ENCODE results near the gene MYL9.
A peak's percentile ranks its signal among the peaks of the same experiment; 100 is the strongest.
"Not testable (repeated sequence)": the region's sequence is repeated elsewhere in the genome, so short reads cannot be mapped to it uniquely, and the experiment has no call there.

The MYL9 gene

GRCh38 chr20:36549942-36550789 is 8.8 kb downstream of the MYL9 start:
- DNase-seq = no peak

- no peak for DNase-seq
Observed at GRCh38 chr20:36550790-36551299, 9.5 kb downstream of the MYL9 start.

GRCh38 chr20:36555248-36555647 is 13.9 kb downstream of the MYL9 start:
- no peak for DNase-seq

- no peak for DNase-seq
Observed at GRCh38 chr20:36562724-36563123, 21.4 kb downstream of the MYL9 start.

GRCh38 chr20:36563374-36563773 is 22.1 kb downstream of the MYL9 start:
- DNase-seq = no peak

GRCh38 chr20:36564078-36564725 is 22.9 kb downstream of the MYL9 start:
- DNase-seq = not testable (repeated sequence)

GRCh38 chr20:36564726-36565121 is 23.4 kb downstream of the MYL9 start:
- DNase-seq = not testable (repeated sequence)

GRCh38 chr20:36565520-36565919 is 24.2 kb downstream of the MYL9 start:
- DNase-seq = no peak

GRCh38 chr20:36569847-36570429 is 28.6 kb downstream of the MYL9 start:
- DNase-seq = no peak

GRCh38 chr20:36571564-36572504 is 30.5 kb downstream of the MYL9 start:
- DNase-seq = no peak

- DNase-seq = peak; percentile 82 to 85
Observed at GRCh38 chr20:36572701-36573102, 31.4 kb downstream of the MYL9 start.

GRCh38 chr20:36573103-36573797 is 31.9 kb downstream of the MYL9 start, which contains the start of gene TGIF2:
TGIF2 (plus strand) TSS chr20:36573597; CDS start chr20:36578775, 5,178 bp downstream.
- DNase-seq = peak; percentile 93 to 94

GRCh38 chr20:36573798-36574365 is 32.6 kb downstream of the MYL9 start:
- DNase-seq = peak; percentile 46 to 50

- DNase-seq = peak; percentile 63 to 65
Observed at GRCh38 chr20:36574366-36575135, 33.2 kb downstream of the MYL9 start.

GRCh38 chr20:36576081-36576445 is 34.7 kb downstream of the MYL9 start:
- no peak for DNase-seq

GRCh38 chr20:36578356-36579041 is 37.2 kb downstream of the MYL9 start:
- DNase-seq = no peak

GRCh38 chr20:36579996-36580545 is 38.8 kb downstream of the MYL9 start:
- DNase-seq = no peak

GRCh38 chr20:36582322-36582721 is 41.0 kb downstream of the MYL9 start:
- peak in 1 of 2 experiments; percentile 39 for DNase-seq

GRCh38 chr20:36582821-36583220 is 41.5 kb downstream of the MYL9 start:
- DNase-seq = no peak

Data from activated T-cell treated with anti-CD3 and anti-CD28 coated beads, Interleukin-2, amount 50 U/mL, for 48 hours (primary cell).